ENCODE data around the gene PRELID3B.

PRELID3B gene

GRCh38 chr20:59051666-59052185 is 9.1 kb upstream of the PRELID3B start:
- H3K27ac ChIP-seq (ENCODE audit: low read depth, low read length) = no peak overlapping the region
- H3K36me3 ChIP-seq (ENCODE audit: control insufficient read depth in 5 of 5, insufficient read depth in 5 of 5, low read length in 5 of 5) = no peaks in the 10 kb centered on the region
- H3K4me1 ChIP-seq (ENCODE audit: control insufficient read depth in 5 of 5, insufficient read depth in 5 of 5, low read length in 5 of 5) = peaks cover 0 to 27% (median 15%) of the 10 kb centered on the region in 5 donors
- no peak overlapping the region for H3K9ac ChIP-seq (ENCODE audit: low read length in 5 of 5)
- no peak overlapping the region for H3K4me3 ChIP-seq (ENCODE audit: low read depth in 1 of 5, low read length in 5 of 5)
- H3K9me3 ChIP-seq (ENCODE audit: control insufficient read depth in 5 of 5, low read length in 5 of 5) = no peaks in the 10 kb centered on the region
- H3K27me3 ChIP-seq (ENCODE audit: control insufficient read depth in 5 of 5, insufficient read depth in 4 of 5, low read length in 5 of 5) = no peaks in the 10 kb centered on the region

- Histone ChIP-seq H3K27me3 (ENCODE audit: control insufficient read depth in 5 of 5, insufficient read depth in 4 of 5, low read length in 5 of 5) (no peaks in the 10 kb centered on the region), H3K4me3 (ENCODE audit: low read depth in 1 of 5, low read length in 5 of 5) (no peak overlapping the region), H3K27ac (ENCODE audit: low read depth, low read length) (no peak overlapping the region)
Observed at GRCh38 chr20:59050437-59050836, 7.9 kb upstream of the PRELID3B start.

DNA sequence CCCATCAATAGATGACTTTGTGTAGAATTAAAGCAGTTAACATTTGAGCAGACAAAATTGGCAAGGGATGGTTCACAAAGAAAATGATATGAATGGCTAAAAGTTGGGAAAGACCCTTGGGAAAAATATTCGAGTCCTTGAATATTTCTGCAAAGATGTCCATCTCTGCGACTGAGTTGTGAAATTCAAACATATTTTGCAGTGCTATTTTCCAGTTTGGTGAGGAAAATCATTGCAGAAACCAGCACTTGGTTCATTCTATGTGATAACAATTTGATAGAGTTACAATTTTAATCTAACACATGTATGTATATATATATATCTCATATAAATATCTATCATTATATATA is 6.1 kb upstream of the PRELID3B start:
- Histone ChIP-seq H3K4me1 (ENCODE audit: control insufficient read depth in 5 of 5, insufficient read depth in 5 of 5, low read length in 5 of 5) (peaks cover 0 to 28% (median 15%) of the 10 kb centered on the region in 5 donors), H3K4me3 (ENCODE audit: low read depth in 1 of 5, low read length in 5 of 5) (no peak overlapping the region), H3K9me3 (ENCODE audit: control insufficient read depth in 5 of 5, low read length in 5 of 5) (no peaks in the 10 kb centered on the region), H3K27me3 (ENCODE audit: control insufficient read depth in 5 of 5, insufficient read depth in 4 of 5, low read length in 5 of 5) (no peaks in the 10 kb centered on the region), H3K27ac (ENCODE audit: low read depth, low read length) (peak overlapping the region; percentile 56), H3K36me3 (ENCODE audit: control insufficient read depth in 5 of 5, insufficient read depth in 5 of 5, low read length in 5 of 5) (no peaks in the 10 kb centered on the region), H3K9ac (ENCODE audit: low read length in 5 of 5) (no peak overlapping the region)

More at GRCh38 chr20:59050437-59050836, 7.9 kb upstream of the PRELID3B start:
- H3K9me3 ChIP-seq (ENCODE audit: control insufficient read depth in 5 of 5, low read length in 5 of 5) = no peaks in the 10 kb centered on the region
- no peak overlapping the region for H3K9ac ChIP-seq (ENCODE audit: low read length in 5 of 5)
- no peaks in the 10 kb centered on the region for H3K36me3 ChIP-seq (ENCODE audit: control insufficient read depth in 5 of 5, insufficient read depth in 5 of 5, low read length in 5 of 5)
- H3K4me1 ChIP-seq (ENCODE audit: control insufficient read depth in 5 of 5, insufficient read depth in 5 of 5, low read length in 5 of 5) = peaks cover 0 to 27% (median 15%) of the 10 kb centered on the region in 5 donors

DNA sequence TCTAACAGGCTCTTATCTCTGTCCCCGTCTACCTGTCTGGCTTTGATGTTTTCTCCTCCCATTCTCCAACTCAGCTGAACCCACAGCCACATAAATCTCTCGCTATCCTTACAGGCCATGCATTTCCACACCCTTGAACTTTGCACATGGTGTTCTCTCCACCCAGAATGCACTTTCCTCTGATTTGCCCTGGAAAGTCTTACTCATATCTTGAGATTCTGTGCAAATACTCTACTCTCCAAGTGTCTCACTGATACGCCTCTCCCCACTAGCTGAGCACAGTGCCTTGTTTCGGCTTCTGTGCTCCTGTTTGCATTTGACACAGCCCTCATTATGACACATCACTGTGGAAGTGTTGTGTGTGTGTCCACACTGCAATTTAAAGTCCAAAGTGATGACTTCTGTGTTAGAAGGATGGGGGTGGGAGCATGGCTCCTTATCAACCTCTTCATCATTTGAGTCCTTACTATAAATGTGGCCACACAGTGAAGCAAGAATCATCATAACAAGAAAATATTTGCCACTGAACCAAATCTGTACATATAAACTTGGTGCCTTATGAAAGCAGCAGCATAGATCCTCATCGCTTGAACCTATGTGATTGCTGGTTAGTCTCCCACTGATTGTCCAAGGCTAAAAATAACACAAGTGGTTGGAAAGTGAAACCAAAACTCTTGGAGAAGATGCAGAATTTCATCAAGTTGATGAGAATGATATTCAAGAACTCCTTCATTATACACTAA is 5.5 kb upstream of the PRELID3B start:
- Histone ChIP-seq H3K9me3 (ENCODE audit: control insufficient read depth in 5 of 5, low read length in 5 of 5) (no peaks in the 10 kb centered on the region), H3K4me1 (ENCODE audit: control insufficient read depth in 5 of 5, insufficient read depth in 5 of 5, low read length in 5 of 5) (peaks cover 0 to 34% (median 19%) of the 10 kb centered on the region in 5 donors), H3K27ac (ENCODE audit: low read depth, low read length) (peak overlapping the region; percentile 56), H3K36me3 (ENCODE audit: control insufficient read depth in 5 of 5, insufficient read depth in 5 of 5, low read length in 5 of 5) (no peaks in the 10 kb centered on the region), H3K9ac (ENCODE audit: low read length in 5 of 5) (no peak overlapping the region), H3K27me3 (ENCODE audit: control insufficient read depth in 5 of 5, insufficient read depth in 4 of 5, low read length in 5 of 5) (no peaks in the 10 kb centered on the region), H3K4me3 (ENCODE audit: low read depth in 1 of 5, low read length in 5 of 5) (peak overlapping the region in 1 of 5 donors; percentile 17)

GRCh38 chr20:59046862-59047261 is 4.3 kb upstream of the PRELID3B start:
- no peaks in the 10 kb centered on the region for H3K9me3 ChIP-seq (ENCODE audit: control insufficient read depth in 5 of 5, low read length in 5 of 5)
- H3K4me1 ChIP-seq (ENCODE audit: control insufficient read depth in 5 of 5, insufficient read depth in 5 of 5, low read length in 5 of 5) = peaks cover 0 to 41% (median 26%) of the 10 kb centered on the region in 5 donors
- H3K36me3 ChIP-seq (ENCODE audit: control insufficient read depth in 5 of 5, insufficient read depth in 5 of 5, low read length in 5 of 5) = no peaks in the 10 kb centered on the region
- H3K4me3 ChIP-seq (ENCODE audit: low read depth in 1 of 5, low read length in 5 of 5) = no peak overlapping the region
- H3K27ac ChIP-seq (ENCODE audit: low read depth, low read length) = peak overlapping the region; percentile 56
- H3K27me3 ChIP-seq (ENCODE audit: control insufficient read depth in 5 of 5, insufficient read depth in 4 of 5, low read length in 5 of 5) = no peaks in the 10 kb centered on the region
- H3K9ac ChIP-seq (ENCODE audit: low read length in 5 of 5) = no peak overlapping the region

DNA sequence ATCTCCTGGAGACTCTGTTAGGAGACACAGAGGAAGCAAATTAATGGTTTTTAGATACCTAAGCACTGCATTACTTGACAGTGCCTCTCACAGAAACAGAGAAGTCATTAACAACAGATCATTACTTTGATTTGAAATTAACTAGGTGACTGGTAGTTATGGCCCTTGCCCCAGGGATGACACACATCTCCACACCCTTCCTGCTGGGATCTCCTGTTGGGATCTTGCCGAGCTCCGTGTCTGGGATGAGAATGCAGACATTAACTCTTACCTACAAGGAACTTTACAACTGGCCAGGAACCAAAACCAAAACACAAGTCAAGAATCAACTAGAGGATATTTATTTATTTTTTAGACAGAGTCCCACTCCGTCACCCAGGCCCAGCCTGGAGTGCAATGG is 2.2 kb upstream of the PRELID3B start:
- Histone ChIP-seq H3K27me3 (ENCODE audit: control insufficient read depth in 5 of 5, insufficient read depth in 4 of 5, low read length in 5 of 5) (no peaks in the 10 kb centered on the region), H3K4me3 (ENCODE audit: low read depth in 1 of 5, low read length in 5 of 5) (no peak overlapping the region), H3K9me3 (ENCODE audit: control insufficient read depth in 5 of 5, low read length in 5 of 5) (no peaks in the 10 kb centered on the region), H3K9ac (ENCODE audit: low read length in 5 of 5) (no peak overlapping the region), H3K27ac (ENCODE audit: low read depth, low read length) (no peak overlapping the region), H3K4me1 (ENCODE audit: control insufficient read depth in 5 of 5, insufficient read depth in 5 of 5, low read length in 5 of 5) (peaks cover 0 to 54% (median 44%) of the 10 kb centered on the region in 5 donors), H3K36me3 (ENCODE audit: control insufficient read depth in 5 of 5, insufficient read depth in 5 of 5, low read length in 5 of 5) (peaks cover 0 to 6% (median 0%) of the 10 kb centered on the region in 5 donors)

DNA sequence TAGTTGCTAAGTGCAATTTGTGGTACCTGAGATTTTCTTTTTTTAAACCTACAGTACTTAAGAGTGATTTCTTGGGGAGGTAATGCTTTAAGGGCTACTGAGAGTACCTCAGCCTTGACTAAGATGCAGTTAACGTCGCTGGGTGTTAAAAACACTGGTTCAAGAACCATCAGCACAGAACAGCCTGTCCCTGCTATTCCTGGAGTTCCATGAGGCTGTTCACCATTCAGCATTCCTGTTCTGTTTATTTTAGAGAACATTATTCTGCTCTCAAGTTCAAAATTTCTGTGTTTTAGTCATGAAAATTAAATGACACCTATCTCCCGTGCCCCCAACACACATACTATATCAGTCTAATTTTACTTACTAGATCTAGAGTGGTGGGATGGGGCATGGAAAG is 1.7 kb upstream of the PRELID3B start:
- Histone ChIP-seq H3K9ac (ENCODE audit: low read length in 5 of 5) (no peak overlapping the region), H3K4me1 (ENCODE audit: control insufficient read depth in 5 of 5, insufficient read depth in 5 of 5, low read length in 5 of 5) (peaks cover 0 to 50% (median 44%) of the 10 kb centered on the region in 5 donors)

DNA sequence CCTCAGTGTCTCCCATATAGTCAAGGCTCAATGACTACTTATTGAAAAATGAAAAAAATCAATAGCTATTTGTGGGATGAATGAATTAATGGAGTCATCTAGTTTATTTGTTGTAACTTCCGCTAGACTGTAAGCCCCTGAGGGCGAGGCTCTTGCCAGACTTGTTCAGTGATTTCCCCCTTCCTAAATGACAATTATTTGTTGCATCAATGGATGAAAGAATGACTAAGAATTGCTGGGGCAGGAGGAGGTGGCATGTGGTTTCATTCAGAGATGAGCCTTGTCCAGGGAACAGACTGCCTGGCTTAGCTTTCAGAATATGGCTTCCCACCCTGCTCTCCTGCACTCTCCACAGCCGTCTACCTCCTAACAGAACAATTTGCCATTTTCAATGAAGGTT is 1.1 kb upstream of the PRELID3B start:
- Histone ChIP-seq H3K27me3 (ENCODE audit: control insufficient read depth in 5 of 5, insufficient read depth in 4 of 5, low read length in 5 of 5) (no peaks in the 10 kb centered on the region), H3K9ac (ENCODE audit: low read length in 5 of 5) (no peak overlapping the region), H3K9me3 (ENCODE audit: control insufficient read depth in 5 of 5, low read length in 5 of 5) (no peaks in the 10 kb centered on the region), H3K27ac (ENCODE audit: low read depth, low read length) (peak overlapping the region; percentile 85), H3K36me3 (ENCODE audit: control insufficient read depth in 5 of 5, insufficient read depth in 5 of 5, low read length in 5 of 5) (peaks cover 0 to 6% (median 0%) of the 10 kb centered on the region in 5 donors), H3K4me3 (ENCODE audit: low read depth in 1 of 5, low read length in 5 of 5) (no peak overlapping the region), H3K4me1 (ENCODE audit: control insufficient read depth in 5 of 5, insufficient read depth in 5 of 5, low read length in 5 of 5) (peaks cover 0 to 47% (median 44%) of the 10 kb centered on the region in 5 donors)

More for the DNA sequence above, 1.7 kb upstream of the PRELID3B start:
- H3K4me3 ChIP-seq (ENCODE audit: low read depth in 1 of 5, low read length in 5 of 5) = no peak overlapping the region
- H3K27ac ChIP-seq (ENCODE audit: low read depth, low read length) = peak overlapping the region; percentile 85
- H3K9me3 ChIP-seq (ENCODE audit: control insufficient read depth in 5 of 5, low read length in 5 of 5) = no peaks in the 10 kb centered on the region
- peaks cover 0 to 6% (median 0%) of the 10 kb centered on the region in 5 donors for H3K36me3 ChIP-seq (ENCODE audit: control insufficient read depth in 5 of 5, insufficient read depth in 5 of 5, low read length in 5 of 5)
- no peaks in the 10 kb centered on the region for H3K27me3 ChIP-seq (ENCODE audit: control insufficient read depth in 5 of 5, insufficient read depth in 4 of 5, low read length in 5 of 5)

- Histone ChIP-seq H3K27ac (ENCODE audit: low read depth, low read length) (peak overlapping the region; percentile 85), H3K9me3 (ENCODE audit: control insufficient read depth in 5 of 5, low read length in 5 of 5) (no peaks in the 10 kb centered on the region), H3K36me3 (ENCODE audit: control insufficient read depth in 5 of 5, insufficient read depth in 5 of 5, low read length in 5 of 5) (peaks cover under 1 to 10% (median 1%) of the 10 kb centered on the region in 5 donors), H3K9ac (ENCODE audit: low read length in 5 of 5) (peak overlapping the region in 4 of 5 donors; percentile 17 to 87 (median 64)), H3K4me3 (ENCODE audit: low read depth in 1 of 5, low read length in 5 of 5) (peak overlapping the region in 4 of 5 donors; percentile 78 to 88 (median 80)), H3K27me3 (ENCODE audit: control insufficient read depth in 5 of 5, insufficient read depth in 4 of 5, low read length in 5 of 5) (no peaks in the 10 kb centered on the region), H3K4me1 (ENCODE audit: control insufficient read depth in 5 of 5, insufficient read depth in 5 of 5, low read length in 5 of 5) (peaks cover 0 to 40% (median 38%) of the 10 kb centered on the region in 5 donors)
Observed at GRCh38 chr20:59042796-59043631, 428 bp upstream of the PRELID3B start.
